ENCODE data around the gene GMPPA. TPM values are rescaled to one million over a fixed set of nuclear protein-coding genes. Genes with fewer than 3 reads are reported as not detected.

Gene GMPPA
- total and polyA plus RNA-seq, 9 of the 15 experiments (the other 6 are each of a cell fraction or from before 2014, with no cell fraction given) = 7.0 to 101 (median 66.7) TPM

GRCh38 chr2:219543596-219544358, 45.1 kb downstream of the GMPPA start, which contains the start of the genes CHPF and TMEM198 (continued):
- TF ChIP-seq ATF7 (IDR thresholded peaks at IDR 0.05) = peak; percentile 98
- TF ChIP-seq ZNF586 (CRISPR knock-in tag; conservative IDR thresholded peaks at IDR 0.05) = no peak
- TF ChIP-seq KDM4B (IDR thresholded peaks at IDR 0.05; ENCODE audit: borderline replicate concordance in 2 of 2, low read depth in 1 of 2) = peak in 1 of 2 experiments; percentile 73; a peak in 1 of 4 replicates
- peak; percentile 53 for TF ChIP-seq EGR1 (conservative IDR thresholded peaks at IDR 0.05)
- TF ChIP-seq CHD4 (IDR thresholded peaks at IDR 0.05; ENCODE audit: insufficient read depth, insufficient replicate concordance, low read depth, low read length, poor library complexity, severe bottlenecking) = no peak
- TF ChIP-seq SNRNP70 (optimal IDR thresholded peaks at IDR 0.05; ENCODE audit: low read depth, low read length) = no peak
- no peak for TF ChIP-seq MLX (CRISPR knock-in tag; conservative IDR thresholded peaks at IDR 0.05)
- TF ChIP-seq, protein P1, sequence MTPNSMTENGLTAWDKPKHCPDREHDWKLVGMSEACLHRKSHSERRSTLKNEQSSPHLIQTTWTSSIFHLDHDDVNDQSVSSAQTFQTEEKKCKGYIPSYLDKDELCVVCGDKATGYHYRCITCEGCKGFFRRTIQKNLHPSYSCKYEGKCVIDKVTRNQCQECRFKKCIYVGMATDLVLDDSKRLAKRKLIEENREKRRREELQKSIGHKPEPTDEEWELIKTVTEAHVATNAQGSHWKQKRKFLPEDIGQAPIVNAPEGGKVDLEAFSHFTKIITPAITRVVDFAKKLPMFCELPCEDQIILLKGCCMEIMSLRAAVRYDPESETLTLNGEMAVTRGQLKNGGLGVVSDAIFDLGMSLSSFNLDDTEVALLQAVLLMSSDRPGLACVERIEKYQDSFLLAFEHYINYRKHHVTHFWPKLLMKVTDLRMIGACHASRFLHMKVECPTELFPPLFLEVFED (CRISPR knock-in tag; conservative IDR thresholded peaks at IDR 0.05) = no peak
- no peak for TF ChIP-seq ZNF583 (CRISPR knock-in tag; IDR thresholded peaks at IDR 0.05)
- TF ChIP-seq NCOA1 (IDR thresholded peaks at IDR 0.05; ENCODE audit: low read depth) = peak; percentile 91
- peak; percentile 98 for TF ChIP-seq VEZF1 (CRISPR knock-in tag; IDR thresholded peaks at IDR 0.05)
- TF ChIP-seq, protein P2, sequence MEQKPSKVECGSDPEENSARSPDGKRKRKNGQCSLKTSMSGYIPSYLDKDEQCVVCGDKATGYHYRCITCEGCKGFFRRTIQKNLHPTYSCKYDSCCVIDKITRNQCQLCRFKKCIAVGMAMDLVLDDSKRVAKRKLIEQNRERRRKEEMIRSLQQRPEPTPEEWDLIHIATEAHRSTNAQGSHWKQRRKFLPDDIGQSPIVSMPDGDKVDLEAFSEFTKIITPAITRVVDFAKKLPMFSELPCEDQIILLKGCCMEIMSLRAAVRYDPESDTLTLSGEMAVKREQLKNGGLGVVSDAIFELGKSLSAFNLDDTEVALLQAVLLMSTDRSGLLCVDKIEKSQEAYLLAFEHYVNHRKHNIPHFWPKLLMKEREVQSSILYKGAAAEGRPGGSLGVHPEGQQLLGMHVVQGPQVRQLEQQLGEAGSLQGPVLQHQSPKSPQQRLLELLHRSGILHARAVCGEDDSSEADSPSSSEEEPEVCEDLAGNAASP (IDR thresholded peaks at IDR 0.05) = no peak
- TF ChIP-seq ZSCAN29 (IDR thresholded peaks at IDR 0.05) = no peak
- TF ChIP-seq NEUROD1 (IDR thresholded peaks at IDR 0.05; ENCODE audit: borderline replicate concordance, low read depth, low read length, partially characterized antibody) = no peak
- TF ChIP-seq PML (IDR thresholded peaks at IDR 0.05; ENCODE audit: low read length) = no peak; the same call in 1 of the 2 replicates
- peak; percentile 94 for TF ChIP-seq GABPB1 (CRISPR knock-in tag; IDR thresholded peaks at IDR 0.05)
- TF ChIP-seq ADNP (tag; IDR thresholded peaks at IDR 0.05) = no peak
- TF ChIP-seq HMG20B (CRISPR knock-in tag; IDR thresholded peaks at IDR 0.05) = no peak
- no peak for TF ChIP-seq ZFP91 (CRISPR knock-in tag; IDR thresholded peaks at IDR 0.05)
- no peak for TF ChIP-seq ZNF444 (CRISPR knock-in tag; IDR thresholded peaks at IDR 0.05)
- no peak for TF ChIP-seq KAT7 (CRISPR knock-in tag; IDR thresholded peaks at IDR 0.05; ENCODE audit: borderline replicate concordance)
- no peak for TF ChIP-seq CHD2 (IDR thresholded peaks at IDR 0.05; ENCODE audit: low read depth, low read length)
- peak; percentile 59; the same call in 1 of the 2 replicates for TF ChIP-seq SUPT5H (IDR thresholded peaks at IDR 0.05)

Measured in K562 (cell line).